NCI-H1694 treated with DMSO at 0.1 percent for 48 hours (cell line): ENCODE measurements around the gene NUDCD3.
"Not testable (repeated sequence)": the region's sequence is repeated elsewhere in the genome, so short reads cannot be mapped to it uniquely, and the experiment has no call there.

Experiments used
- DNase-seq: peaks from one replicate; lab custom pipeline; 2025; lab: John Stamatoyannopoulos, UW

The NUDCD3 gene

DNA sequence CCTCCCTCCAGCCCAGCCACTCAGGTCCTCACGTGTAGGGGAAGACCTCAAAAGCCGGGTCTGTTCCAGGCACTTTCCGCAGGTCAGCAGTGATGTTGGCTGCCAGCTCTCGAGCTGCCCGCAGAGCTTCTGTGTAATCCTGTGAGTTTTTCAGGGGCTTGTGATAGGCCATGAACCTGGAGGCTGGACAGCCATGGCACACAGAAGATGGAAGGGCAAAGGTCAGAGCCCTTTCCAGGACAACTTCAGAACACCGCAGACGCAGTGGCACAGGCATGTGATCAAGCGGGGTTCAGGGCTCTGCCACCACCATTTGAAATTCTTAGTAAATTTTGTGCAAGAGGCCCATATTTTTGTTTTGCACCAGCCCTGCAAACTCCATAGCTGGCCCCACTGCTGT is 26.7 kb upstream of the NUDCD3 start:
- no peak for DNase-seq

DNA sequence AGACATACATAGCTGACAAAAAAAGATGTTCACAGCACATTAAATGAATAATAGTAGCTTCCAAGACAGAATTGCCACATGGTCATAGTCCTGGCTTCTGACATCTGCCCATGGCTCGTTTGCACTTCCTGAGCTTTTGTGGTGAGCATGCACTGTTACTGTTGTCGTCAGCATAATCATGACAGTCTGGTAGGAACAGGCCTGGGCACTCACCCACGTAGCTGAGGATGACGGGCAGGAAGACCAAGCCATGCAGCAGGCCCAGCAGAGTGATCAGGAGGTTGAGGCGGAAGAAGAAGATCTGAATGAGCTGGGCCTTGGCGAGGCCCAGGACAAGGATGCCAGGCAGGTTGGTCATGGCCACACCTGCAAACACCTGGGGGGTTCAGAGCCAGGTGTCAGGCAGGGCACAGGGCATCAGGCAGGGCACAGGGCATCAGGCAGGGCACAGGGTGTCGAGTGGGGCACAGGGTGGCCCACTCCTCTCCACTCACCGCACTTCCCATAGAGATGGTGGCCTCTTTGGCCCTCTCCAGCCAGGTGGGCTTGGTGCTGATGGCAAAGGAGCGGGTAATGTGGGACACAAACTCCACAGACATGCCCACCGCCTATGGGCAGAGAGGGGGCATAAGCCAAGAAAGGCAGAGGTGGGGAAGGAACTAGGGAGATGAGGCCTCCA is 25.3 kb upstream of the NUDCD3 start:
- no peak for DNase-seq

DNA sequence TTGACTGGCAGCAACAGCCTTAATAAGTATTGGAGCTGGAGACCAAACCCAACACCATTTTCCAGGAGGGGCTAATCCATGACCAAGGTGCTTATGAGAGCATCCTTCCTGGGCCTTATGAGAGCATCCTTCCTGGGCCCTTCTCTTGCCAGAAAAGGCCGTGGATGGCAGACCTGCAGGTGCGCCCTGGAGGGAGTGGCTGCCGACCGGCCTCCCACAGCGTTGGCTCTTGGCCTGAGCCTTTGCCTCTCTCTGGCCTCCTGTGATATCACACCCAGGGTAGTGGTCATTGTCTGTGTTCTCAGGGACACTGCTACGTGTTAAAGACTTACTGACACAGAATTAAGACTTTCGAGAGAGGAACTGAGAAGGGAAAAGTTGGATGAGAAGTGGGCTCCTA is 22.3 kb upstream of the NUDCD3 start:
- no peak for DNase-seq

DNA sequence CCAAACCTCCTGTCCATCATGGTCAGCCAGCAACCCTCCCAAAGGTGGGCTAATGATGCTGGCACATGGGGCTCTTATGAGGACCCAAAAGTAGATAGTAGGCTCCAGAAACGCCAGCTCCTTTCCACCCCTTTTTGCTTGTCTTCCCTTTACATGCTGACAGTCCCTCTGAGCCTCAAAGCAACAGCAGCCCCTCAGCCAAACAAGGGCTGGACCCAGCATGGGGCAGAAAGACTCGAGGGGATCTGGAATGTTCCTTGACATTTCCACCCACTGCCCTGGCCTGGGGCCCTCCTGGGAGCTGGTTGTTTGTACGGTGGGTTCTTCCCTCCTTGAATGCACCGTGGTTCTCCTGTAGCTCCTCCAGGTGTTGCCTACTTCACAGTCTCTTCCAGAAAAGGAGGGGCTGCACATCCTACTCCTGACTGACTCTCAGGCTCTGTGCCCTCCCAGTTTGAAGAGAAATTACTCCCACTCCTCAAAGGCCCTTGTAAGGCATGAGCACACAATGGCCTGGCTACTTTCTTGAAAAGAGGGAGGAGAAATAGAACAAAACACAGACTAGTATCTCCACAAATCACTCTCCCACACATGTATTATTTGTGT is 21.5 kb upstream of the NUDCD3 start:
- DNase-seq, result no peak

DNA sequence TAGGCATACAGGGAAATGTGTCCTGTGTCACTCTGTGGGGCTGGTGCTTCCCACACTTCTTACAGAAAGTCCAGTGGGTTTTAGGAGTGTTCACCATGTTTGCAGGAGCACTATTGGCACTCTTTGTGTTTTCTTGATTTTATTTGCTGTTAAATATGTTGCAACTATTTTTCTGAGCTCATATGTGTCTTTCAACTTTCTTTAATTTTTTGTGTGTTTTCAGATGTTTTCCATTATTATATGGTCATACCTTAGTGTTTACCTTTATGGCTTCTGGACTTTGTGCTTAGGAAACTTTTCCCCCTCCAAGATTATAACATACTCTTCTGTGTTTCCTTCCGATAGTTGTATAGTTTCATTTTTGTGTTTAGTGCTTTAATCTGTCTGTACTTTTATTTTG is 20.8 kb upstream of the NUDCD3 start:
- no peak for DNase-seq

DNA sequence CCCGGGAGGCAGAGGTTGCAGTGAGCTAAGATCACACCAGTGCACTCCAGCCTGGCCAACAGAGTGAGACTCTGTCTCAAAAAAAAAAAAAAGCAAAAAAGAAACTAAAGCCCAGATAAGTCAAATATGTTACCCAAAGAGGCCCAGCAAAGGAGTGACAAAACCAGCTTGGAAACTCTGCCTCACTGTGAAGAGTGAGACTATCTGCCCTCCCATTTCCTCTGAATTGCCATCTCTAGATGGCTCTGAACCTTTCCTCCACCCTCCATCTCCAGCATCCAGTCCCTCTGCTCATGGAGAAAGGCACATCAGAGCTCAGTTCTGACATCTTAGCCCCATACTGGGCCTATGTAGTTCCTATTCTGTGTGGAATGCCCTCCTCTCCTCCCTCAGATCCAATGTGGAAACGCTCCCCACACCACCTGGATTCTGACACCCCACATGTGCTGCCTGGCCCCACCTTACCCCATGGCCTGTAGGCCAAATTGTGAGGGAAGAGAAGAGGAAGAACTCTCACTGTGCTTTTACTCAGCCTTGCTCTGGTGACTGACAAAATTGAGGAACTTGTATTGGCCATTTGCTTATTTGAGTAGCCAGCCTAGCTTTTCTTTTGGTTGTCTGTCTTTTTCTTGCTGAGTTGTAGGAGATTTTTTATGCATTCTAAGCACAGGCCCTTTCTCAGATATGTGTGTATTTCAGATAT is 18.0 kb upstream of the NUDCD3 start:
- no peak for DNase-seq

DNA sequence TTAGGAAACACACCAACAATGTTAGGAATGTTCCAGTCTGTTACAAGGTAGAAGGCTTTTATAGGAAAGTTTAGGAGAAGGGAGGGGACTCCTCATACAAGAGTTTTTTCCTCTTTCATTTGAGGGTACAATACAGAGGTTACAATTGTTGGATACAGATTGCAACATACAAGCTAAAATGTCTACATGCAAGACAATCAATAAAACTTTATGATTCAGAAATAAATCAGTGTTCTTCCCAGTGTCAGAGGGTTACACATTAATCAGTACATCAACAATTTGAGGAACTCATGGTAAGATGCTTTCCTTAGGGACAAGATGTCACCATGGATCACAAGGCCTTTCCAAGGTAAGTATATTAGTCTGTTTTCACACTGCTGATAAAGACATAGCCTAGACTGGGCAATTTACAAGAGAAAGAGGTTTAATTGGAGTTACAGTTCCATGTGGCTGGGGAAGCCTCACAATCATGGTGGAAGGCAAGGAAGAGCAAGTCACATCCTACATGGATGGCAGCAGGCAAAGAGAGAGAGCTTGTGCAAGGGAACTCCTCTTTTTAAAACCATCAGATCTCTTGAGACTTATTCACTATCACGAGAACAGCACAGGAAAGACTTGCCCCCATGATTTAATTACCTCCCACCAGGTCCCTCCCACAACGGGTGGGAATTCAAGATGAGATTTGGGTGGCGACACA is 16.3 kb upstream of the NUDCD3 start:
- DNase-seq, result not testable (repeated sequence)

DNA sequence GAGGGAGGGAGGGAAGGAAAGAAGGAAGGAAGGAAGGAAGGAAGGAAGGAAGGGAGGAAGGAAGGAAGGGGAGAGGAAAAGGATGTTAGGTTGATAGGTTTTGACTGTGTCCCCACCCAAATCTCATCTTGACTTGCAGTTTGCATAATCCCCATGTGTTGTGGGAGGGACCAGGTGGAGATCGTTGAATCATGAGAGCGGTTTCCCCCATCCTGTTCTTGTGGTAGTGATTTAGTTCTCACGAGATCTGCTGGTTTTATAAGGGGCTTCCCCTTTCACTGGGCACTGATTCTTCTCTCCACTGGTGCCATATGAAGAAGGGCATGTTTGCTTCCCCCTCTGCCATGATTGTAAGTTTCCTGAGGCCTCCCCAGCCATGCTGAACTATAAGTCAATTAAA is 15.1 kb upstream of the NUDCD3 start:
- DNase-seq, result no peak

DNA sequence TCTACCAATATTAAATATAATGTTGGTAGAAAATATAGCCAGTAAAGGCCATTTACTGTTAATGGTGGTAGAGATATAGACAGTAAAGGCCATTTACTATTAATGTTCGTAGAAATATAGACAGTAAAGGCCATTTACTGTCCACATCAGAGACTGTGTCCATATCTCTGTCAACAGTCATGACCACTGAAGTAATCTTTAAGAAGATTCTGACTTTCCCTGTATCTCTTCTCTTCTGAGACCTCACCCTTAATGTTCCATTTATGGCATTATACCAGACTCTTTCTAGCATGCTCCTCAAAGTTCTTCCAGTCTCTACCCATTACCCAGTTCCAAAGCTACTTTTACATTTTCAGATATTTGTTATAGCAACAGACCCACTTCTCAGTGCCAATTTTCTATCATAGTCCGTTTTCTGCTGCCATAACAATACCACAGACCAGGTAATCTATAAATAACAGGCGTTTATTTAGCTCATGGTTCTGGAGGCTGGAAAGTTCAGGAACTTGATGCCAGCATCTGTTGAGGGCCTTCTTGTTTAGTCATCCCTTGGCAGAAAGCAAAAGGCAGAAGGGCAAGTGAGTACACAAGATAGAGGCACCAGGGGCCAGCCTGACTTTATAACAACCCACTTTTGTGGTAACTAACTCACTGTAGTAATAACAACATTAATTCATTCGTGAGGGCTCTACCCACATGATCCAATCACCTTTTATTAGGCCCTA is 7.9 kb upstream of the NUDCD3 start:
- DNase-seq, result no peak

DNA sequence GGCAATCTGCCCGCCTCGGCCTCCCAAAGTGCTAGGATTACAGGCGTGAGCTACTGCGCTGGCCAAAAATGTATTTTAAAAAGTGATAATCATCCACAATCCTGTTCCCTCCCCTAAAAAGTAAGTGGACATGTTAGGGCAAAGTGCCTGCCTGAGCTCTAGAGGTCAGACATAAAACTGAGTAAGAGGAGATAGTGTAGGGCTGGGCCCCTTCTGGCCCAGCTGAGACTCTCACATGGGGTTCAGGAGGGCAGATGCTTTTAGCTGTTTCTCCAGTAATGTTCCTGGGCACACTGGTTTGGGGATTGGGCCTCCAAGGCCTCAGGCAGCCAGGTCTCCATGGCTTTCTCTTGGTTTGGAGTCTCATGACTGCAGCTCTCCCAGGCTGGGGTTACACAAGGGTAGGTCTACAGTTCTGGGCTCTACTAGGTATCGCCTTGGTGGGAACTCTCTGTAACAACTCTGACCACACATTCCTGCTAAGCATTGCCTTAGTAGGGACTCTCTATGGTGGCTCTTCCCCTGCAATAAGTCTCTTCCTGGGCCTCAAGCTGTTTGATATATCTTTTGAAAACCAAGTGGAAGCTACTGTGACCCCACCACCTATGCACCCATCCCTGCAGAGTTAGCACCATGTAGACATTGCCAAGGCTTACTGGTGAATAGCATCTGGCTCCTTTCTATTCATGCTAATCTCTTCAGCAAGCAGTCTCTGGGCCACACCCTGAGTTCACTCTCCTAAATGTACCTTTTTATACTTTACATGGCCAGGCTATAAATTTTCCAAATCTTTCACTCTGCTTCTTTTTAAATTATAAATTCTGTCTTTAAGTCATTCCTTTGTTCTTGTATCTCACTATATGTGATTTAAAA is 6.9 kb upstream of the NUDCD3 start:
- DNase-seq, result no peak

DNA sequence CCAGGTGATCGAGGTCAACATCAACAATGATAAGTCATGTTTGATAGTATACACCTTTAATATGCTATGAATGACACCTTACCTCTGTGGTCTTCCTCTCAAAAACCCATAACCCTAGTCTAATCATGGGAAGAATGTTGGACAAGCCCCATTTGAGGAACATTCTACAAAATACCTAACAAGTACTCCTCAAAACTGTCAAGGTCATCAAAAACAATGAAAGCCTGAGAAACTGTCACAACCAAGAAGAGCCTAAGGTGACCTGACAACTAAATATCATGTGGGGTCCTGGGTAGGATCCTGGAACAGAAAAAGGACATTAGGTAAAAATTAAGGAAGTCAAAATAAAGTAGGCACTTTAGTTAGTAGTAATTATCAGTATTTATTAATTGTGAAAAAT is 5.9 kb upstream of the NUDCD3 start:
- no peak for DNase-seq

DNA sequence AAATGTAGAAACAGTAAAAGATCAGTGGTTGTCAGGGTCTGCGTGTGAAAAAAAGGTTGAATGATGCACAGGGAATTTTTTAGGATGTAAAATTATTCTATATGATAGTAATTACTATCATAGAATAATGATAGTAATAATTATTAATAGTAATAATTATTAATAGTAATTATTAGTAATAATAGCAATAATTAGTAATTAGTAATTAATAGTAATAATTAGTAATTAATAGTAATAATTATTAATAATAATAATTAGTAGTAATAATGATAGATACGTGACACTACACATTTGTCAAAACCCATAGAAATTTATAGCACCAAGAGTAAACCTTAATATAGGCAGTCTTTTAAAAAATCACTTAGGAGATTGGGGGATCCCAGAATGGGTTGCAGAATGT is 4.5 kb upstream of the NUDCD3 start:
- no peak for DNase-seq

DNA sequence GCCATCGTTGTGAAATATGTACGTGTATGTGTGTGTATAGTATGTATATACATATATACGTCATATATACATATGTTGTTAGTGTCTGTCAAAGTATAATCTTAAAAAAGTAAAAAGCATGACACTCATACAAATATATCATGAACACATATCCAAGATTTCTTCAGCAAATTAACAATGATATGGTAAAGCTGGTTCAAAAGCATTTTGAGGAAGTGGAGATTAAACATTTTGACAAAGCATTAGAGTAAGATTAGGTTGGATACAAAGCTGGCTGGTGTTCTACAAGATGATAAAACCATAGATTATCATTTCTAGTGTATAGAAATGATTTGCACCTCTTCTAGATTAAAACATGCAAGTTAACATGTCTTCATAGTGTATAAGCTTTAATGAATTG is 771 bp upstream of the NUDCD3 start:
- DNase-seq, result no peak

DNA sequence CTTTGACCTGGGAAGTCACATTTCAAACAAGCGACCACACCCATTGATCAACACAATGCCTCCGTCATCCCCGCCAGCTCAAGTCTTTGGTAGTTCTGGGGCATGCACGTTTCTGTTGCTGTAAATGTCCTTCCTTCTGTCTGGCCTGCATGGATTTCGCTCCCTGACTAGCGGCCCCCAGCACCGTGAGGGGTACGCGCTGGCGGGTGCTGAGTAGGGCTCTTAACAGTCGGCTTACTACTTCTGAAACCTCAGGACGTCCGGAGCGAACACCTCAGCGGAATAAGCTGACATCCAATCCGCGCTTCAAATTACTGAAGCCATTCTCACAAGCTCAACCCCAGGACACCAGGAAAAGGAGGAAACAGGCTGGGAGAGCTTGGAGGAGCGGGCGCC is 505 bp downstream of the NUDCD3 start:
- DNase-seq, result peak; percentile 6

DNA sequence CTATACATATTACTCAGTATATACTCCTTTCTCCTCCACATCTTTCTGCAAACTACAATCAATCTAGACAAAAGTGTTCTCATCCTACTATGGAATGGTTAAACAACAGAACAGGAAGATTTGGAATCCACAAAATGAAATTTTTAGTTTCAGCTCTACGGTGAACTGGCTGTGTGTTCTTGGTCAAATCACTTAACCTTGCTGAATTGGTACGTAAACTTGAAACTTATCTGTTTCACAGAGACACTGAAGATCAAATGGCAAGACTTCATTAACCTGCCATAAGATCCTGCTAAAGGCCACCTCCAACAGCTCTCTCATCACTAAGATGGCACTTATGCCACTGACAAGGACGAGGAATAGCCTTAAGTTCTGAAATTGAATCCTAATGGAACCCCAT is 1.5 kb downstream of the NUDCD3 start:
- DNase-seq, result no peak

DNA sequence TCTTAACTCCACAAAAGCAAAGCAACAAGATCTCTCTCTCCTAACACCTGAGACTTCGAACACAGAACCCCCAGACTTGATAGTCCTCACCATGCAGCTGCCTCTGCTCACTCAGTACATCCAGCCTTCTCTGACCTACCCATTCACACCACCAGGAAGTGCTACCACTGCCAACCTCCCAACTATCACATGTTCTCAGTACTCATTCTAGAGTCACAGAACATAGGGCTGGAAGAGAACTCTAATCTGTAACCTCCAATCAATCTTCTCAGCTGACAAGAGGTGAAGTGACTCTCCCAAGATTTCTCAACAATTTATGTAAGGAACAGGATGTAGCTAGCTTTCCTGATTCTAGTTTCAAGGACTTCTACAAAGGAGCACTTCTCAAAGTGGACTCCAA is 3.8 kb downstream of the NUDCD3 start:
- DNase-seq, result no peak

DNA sequence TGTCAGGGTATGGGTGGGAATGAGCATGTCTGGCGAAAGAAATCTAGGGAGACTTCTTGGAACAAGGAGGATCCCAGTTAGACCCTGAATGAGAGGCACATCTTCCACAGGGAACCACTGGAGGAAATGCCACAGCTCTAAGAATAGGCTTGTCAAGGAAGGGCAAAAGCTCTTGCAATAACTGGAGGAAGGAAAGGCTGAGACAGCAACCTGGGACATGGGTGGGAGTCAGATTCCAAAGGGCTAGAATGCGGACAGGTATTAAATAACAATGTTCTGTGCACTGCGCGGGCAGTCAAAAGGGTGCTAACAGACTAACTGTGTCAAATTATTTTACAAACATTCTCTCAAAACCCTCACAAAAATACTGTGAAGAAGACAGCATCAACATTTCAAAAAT is 4.5 kb downstream of the NUDCD3 start:
- no peak for DNase-seq

DNA sequence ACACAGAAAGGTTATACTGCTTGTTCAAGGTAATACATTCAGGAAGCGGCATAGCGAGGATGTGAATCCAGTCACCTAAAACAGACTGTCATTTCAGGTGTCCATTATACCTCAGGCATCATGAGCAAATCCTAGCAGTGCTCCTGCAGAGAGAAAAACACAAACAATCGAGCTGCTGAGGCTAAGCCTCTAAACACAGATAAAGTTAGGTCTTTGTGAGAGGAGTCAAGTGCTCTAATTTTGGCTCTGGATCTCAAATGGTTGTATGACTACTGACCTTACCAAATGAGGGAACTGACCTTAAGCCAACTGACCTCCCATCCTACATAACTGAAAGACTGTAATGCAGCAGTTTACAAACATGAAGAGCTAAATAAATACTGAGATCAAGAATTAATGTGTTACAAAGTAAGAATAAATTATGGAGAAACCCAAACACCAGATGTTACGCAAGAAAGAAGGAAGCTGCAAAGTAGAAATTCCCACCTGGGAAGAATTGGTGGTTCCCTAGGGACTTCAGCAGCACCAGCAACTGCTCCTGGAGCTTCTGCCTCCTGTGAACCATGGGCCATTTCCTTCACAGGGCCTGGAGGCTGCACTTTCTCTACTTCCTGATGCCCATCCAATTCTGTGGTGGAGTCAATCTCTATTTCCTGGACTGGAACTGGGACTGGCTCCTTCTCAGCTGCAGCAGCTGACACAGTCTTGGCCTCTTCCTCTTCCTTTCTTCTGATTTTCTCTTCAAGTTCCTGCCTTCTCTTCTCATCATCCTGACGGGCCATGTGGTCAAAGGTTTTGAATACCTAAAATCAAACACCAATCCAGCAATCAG is 5.8 kb downstream of the NUDCD3 start:
- DNase-seq, result no peak

DNA sequence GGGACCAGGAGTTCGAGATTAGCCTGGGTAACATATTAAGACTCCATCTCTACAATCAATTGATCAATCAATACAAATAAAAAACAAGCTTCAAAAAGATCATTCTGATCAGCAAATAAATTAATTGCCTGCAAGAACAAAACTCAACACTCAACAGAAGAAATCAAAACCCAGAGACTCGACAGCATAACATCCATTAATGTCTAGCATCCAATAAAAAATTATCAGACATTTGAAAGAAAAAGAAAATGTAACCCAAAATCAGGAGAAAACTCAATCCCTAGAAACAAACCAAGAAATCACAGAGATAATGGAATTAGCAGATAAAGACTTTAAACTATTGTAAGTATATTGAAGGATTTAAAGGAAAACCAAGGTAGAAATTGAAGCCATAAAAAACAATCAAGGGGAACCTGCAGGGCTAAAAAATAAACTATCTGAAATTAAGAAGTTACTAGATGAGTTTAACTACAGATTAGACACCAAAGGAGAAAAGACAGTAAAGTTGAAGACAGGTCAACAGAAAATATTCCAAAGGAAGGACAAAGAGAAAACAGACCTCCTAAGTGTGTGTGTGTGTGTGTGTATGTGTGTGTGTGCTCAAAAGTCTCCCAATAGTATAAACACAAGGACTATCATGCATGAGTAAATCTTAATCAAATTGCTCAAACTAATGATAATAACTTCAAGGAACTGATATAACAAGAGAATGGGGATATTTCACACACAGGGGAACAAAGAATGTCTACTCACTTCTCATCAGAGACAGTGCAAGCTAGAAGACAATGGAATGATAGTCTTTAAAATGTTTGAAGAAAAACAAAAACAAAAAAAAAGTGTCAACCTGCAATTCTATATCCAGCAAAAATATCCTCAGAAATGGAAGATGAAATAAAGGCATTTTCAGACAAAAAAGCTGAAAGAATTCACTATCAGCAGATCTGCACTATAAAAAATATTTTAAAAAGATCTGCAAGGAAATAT is 7.7 kb downstream of the NUDCD3 start:
- no peak for DNase-seq
